Endothelial cell (in vitro differentiated cells): ENCODE data around the gene RECQL. TPM values are rescaled to one million over a fixed set of nuclear protein-coding genes. Genes with fewer than 3 reads are reported as not detected.

Source experiments
- DNase-seq: peaks from one replicate; pipeline ENCODE4 v3.0.0; 2021; ENCODE audit warnings: low spot score
- H3K27ac Mint-ChIP-seq: one replicate; pipeline ENCODE4 v1.8.0; 2021; ENCODE audit warnings: mixed read lengths, inconsistent platforms; ENCODE audit not compliant: unreplicated experiment
- H3K27me3 Mint-ChIP-seq: one replicate; pipeline ENCODE4 v1.8.0; 2021; ENCODE audit warnings: mild to moderate bottlenecking, moderate library complexity, mixed read lengths, inconsistent platforms; ENCODE audit not compliant: unreplicated experiment
- H3K36me3 Mint-ChIP-seq: one replicate; pipeline ENCODE4 v1.8.0; 2021; ENCODE audit warnings: mild to moderate bottlenecking, low read depth, mixed read lengths, inconsistent platforms; ENCODE audit not compliant: unreplicated experiment
- H3K4me1 Mint-ChIP-seq: one replicate; pipeline ENCODE4 v1.8.0; 2021; ENCODE audit warnings: mild to moderate bottlenecking, mixed read lengths, inconsistent platforms; ENCODE audit not compliant: unreplicated experiment
- H3K4me3 Mint-ChIP-seq: one replicate; pipeline ENCODE4 v1.8.0; 2021; ENCODE audit warnings: mild to moderate bottlenecking, mixed read lengths, inconsistent platforms; ENCODE audit not compliant: unreplicated experiment
- H3K9me3 Mint-ChIP-seq: one replicate; pipeline ENCODE4 v1.8.0; 2021; ENCODE audit warnings: mixed read lengths, inconsistent platforms; ENCODE audit not compliant: unreplicated experiment
- CTCF ChIP-seq: fragments of 200-600 bp; sonication (generic); IDR thresholded peaks from one replicate; pipeline ENCODE4 v1.5.0; 2021; ENCODE audit warnings: antibody characterized with exemption; ENCODE audit not compliant: unreplicated experiment
- total RNA-seq: library from RNA; stranded (reverse); fragmentation: NEBNext Ultra II Directional; extraction: Animal tissue kit (Norgen Biotek cat#: 25700); gene quantifications from one replicate; pipeline ENCODE4 v1.2.1, GENCODE V29; 2021; ENCODE audit not compliant: unreplicated experiment

Gene RECQL
- total RNA-seq, 1 donor from 2014 or later = 40.7 TPM

GRCh38 chr12:21542403-21542802 lies 41.0 kb upstream of the RECQL start:
- no peak overlapping the region for H3K27ac Mint-ChIP-seq
- H3K4me1 Mint-ChIP-seq = no peaks in the 10 kb centered on the region
- H3K36me3 Mint-ChIP-seq = no peaks in the 10 kb centered on the region
- no peak overlapping the region for H3K4me3 Mint-ChIP-seq
- no peak for DNase-seq
- no peaks in the 10 kb centered on the region for H3K9me3 Mint-ChIP-seq
- TF ChIP-seq CTCF = no peak
- H3K27me3 Mint-ChIP-seq = no peaks in the 10 kb centered on the region

GRCh38 chr12:21541773-21542172 lies 40.3 kb upstream of the RECQL start:
- H3K9me3 Mint-ChIP-seq = no peaks in the 10 kb centered on the region
- no peaks in the 10 kb centered on the region for H3K36me3 Mint-ChIP-seq
- H3K4me3 Mint-ChIP-seq = no peak overlapping the region
- H3K27ac Mint-ChIP-seq = no peak overlapping the region
- DNase-seq = no peak
- no peaks in the 10 kb centered on the region for H3K27me3 Mint-ChIP-seq
- H3K4me1 Mint-ChIP-seq = no peaks in the 10 kb centered on the region
- no peak for TF ChIP-seq CTCF

GRCh38 chr12:21539797-21540196 lies 38.4 kb upstream of the RECQL start:
- H3K4me1 Mint-ChIP-seq = no peaks in the 10 kb centered on the region
- no peak for TF ChIP-seq CTCF
- H3K9me3 Mint-ChIP-seq = no peaks in the 10 kb centered on the region
- H3K4me3 Mint-ChIP-seq = no peak overlapping the region
- no peaks in the 10 kb centered on the region for H3K27me3 Mint-ChIP-seq
- no peaks in the 10 kb centered on the region for H3K36me3 Mint-ChIP-seq
- H3K27ac Mint-ChIP-seq = no peak overlapping the region
- no peak for DNase-seq

- H3K4me1 Mint-ChIP-seq = no peaks in the 10 kb centered on the region
- no peak for TF ChIP-seq CTCF
- no peaks in the 10 kb centered on the region for H3K9me3 Mint-ChIP-seq
- no peak overlapping the region for H3K27ac Mint-ChIP-seq
- no peaks in the 10 kb centered on the region for H3K36me3 Mint-ChIP-seq
- H3K4me3 Mint-ChIP-seq = no peak overlapping the region
- H3K27me3 Mint-ChIP-seq = no peaks in the 10 kb centered on the region
- DNase-seq = no peak
Measured at GRCh38 chr12:21538061-21538653, 36.7 kb upstream of the RECQL start.

GRCh38 chr12:21529456-21529855 lies 28.0 kb upstream of the RECQL start:
- Mint-ChIP-seq H3K36me3 (no peaks in the 10 kb centered on the region), H3K4me1 (no peaks in the 10 kb centered on the region), H3K9me3 (no peaks in the 10 kb centered on the region), H3K27me3 (peaks cover under 1% of the 10 kb centered on the region), H3K27ac (no peak overlapping the region), H3K4me3 (no peak overlapping the region)
- no peak for TF ChIP-seq CTCF
- no peak for DNase-seq
